HG03159 (cell line): ENCODE results near the gene DNAJC5G.
"Not testable (repeated sequence)": the region's sequence is repeated elsewhere in the genome, so short reads cannot be mapped to it uniquely, and the experiment has no call there.

Source experiments
- ATAC-seq: cut with Tn5 transposase; IDR thresholded peaks from one replicate; pipeline ENCODE4 v1.9.1; 2021; ENCODE audit warnings: mild to moderate bottlenecking, moderate library complexity; ENCODE audit not compliant: unreplicated experiment

Gene DNAJC5G

DNA sequence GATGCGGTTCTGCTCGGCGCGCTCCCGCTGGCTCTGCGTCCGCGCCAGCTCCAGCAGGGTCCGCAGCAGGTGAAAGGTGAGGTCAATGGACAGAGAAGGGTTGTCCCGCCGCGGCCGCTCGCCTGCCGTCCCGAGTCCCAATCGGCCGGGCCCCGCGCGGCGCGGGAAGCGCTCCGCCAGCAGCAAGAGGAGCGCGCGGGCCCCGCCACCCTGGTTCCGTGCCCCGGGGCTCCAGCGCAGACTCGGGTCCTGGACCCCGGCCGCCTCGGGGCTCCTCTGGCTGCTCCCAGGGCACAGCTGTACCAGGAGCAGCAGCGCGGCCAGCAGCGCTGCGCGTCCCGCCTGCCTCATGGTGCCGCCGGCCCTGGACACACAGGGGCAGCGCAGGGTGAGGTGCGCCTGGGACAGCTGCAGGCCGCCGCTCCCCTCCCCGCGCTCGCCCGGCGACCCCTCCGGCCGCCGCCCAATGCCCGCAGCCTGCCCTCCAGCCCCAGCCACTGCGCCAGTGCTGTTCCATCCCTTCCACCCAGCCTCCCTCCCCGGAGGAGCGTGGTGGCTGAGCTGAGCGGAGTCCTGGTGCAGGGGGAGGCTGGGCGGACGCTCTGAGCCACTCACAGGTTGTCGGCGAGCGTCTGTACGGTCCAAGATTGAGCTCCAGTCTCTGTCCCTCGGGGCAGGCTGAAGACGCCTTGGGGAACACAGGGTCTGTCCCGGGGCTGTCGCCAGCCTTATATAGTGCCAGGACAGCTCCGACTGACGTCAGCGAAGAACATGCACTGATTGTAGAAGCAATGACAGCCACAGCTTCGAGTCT lies 32.5 kb downstream of the DNAJC5G start:
- ATAC-seq = no peak

DNA sequence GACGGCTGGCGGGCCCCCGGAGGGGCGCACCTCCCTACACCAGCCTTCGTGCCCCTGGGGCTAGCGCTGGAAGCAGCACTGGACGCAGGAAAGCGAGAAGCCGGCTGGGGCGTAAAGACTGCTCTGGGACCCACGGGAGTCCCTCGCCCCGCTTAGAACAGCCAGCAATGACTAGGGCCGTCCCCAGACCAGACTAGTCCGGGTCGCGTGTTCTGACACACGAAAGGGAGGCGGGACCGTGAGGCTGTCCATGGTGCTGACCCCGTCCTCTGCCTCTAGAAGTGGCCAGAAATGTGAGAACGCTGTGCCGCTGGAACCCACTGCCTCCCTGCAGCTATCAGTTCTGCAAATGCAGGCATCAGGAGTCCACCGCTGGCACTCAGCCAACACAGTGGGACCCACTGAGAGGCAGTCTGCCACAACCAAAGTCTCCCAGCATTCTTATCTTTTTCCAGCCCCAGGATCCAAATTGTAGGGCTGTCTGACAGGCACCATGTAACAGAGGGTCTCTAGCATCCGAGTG lies 33.2 kb downstream of the DNAJC5G start, which contains the start of gene UCN:
Gene UCN (minus strand): TSS at position 87 of the 523 bp plus-strand sequence. CDS start 550 bp downstream, outside the sequence.
- no peak for ATAC-seq

DNA sequence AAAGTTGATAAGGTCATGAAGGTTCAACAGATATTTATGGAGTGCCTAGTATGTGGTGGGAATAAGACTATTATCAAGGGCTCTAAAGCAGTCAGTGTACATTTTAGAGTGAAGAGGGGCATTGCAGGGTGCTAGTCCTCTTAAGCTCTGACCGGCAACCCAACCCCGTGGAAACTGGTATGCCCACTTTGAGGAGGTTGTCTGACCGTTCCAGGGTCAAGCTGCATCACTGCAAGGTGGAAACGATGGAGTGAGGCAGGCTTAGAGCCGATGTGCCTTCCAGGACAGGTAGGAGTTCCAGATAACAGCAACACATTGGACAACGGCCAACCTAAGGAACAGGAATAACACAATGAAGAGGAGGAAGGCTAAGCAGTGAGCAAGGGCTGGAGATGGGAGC lies 34.4 kb downstream of the DNAJC5G start:
- no peak for ATAC-seq

DNA sequence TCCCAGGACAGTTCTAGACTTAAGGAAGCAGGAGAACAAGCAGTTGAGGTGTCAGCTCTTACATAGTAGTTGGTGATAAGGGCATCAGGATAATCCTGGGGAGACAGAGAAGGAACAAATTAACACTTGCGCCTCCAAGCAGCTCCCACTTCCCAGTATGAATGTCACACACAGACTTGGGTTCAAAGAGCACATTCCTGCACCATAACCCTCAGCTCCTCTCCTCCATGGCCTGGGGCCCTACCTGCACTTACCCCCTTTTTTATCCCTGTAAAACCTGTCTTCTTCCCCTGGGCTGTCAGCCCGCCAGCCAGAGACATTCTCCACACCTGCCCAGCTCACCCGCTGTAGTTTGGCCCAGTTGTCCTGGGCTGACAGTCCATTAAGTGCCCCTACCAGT lies 36.9 kb downstream of the DNAJC5G start:
- no peak for ATAC-seq

DNA sequence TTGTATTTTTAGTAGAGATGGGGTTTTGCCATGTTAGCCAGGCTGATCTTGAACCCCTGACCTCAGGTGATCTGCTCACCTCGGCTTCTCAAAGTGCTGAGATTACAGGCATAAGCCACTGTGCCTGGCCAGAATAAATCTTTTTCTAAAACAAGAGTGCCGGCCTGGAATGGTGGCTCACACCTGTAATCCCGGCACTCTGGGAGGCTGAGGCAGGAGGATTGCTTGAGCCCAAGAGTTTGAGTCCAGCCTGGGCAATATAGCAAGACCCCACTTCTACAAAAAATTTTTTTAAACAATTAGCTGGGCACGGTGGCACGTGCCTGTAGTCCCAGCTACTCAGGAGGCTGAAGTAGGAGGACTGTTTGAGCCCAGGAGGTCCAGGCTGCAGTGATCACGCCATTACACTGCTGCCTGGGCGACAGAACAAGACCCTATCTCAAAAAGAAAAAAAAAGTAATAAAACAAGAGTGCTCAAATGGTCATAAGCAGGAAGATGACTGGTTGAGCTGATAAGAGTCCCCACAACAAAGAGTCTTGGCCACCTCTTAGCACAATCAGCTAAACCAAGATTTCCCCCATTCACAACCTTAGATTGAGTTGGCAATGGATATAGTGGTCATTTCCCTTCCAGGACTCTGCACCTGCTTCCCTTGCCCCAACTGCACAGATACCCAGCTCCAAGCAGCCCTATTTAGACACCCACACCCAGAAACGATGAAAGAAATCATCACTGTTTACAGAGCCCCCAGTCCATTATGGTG lies 38.8 kb downstream of the DNAJC5G start:
- ATAC-seq = no peak

DNA sequence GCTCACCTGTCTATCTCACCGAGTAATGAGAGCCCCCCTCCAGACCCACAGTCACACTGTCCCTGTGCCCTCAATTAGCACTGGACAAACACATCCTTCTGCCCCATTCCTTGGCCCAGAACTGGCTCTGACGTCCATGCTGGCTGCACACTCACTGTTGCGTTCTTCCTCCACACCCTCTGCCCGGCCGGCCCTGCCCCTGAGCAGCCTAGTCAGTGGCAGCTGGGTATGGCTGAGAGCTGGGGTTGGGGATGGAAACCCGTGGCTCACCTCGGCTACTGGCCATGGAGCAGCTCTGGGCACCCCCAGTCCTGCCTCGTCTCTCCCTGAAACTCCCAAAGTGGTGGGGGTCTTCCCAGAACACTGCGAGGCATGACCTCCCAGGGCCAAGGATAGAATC lies 39.5 kb downstream of the DNAJC5G start:
- ATAC-seq = no peak

DNA sequence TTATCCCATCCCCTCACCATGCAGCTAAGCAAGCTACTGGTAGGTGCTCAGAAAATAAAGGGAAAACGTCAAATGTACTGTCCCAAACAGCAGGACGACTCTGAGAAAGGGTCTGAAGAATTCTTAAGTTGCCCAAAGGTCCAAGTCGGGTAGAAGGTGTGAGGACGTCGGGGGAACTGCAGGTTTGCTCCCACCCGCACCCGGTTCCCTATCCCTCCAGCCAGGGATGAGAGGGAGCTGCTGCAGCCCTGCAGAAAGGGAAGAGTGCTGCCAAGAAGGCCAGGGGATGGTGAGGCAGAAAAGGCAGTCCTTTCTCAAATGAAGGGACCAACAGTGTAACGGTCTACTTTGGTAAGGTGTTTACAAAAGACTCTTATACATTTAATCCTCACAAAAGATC lies 39.9 kb downstream of the DNAJC5G start:
- no peak for ATAC-seq

DNA sequence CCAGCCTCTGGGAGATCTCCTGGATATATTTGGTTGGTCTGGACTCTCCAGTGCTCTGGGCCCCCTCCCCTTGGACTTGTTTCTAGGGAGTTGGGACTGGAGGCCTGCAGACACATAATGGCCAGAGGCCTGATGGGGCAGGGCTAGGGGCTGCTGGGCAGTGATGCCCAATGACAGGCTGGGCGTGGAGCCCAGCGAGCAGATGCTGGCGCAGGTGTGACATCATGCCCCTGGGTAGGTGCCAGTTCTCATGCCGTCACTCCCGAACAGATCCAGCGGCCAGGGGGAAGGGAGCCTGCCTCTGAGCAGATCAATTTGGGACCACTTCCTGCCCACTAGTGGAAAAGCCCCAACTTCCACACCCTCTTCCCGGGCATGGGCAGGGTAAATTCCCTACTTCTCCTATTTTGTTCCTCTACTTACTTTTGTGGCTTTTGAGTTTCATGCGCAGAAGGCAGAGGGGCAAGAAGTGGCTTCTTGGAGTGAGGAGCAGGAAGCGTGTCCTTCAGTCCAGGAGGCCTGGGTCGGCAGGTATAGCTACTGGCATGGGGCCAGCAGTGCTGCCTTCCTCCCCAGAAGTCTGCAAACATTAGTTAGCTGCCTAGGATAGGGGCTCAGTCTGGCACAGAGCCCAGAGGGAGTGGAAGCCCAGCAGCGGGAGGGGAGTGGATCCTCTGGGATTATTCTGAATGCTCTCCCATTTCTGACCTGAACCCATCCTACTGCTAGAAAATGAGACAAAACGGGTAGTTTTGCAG lies 41.6 kb downstream of the DNAJC5G start:
- ATAC-seq = no peak

DNA sequence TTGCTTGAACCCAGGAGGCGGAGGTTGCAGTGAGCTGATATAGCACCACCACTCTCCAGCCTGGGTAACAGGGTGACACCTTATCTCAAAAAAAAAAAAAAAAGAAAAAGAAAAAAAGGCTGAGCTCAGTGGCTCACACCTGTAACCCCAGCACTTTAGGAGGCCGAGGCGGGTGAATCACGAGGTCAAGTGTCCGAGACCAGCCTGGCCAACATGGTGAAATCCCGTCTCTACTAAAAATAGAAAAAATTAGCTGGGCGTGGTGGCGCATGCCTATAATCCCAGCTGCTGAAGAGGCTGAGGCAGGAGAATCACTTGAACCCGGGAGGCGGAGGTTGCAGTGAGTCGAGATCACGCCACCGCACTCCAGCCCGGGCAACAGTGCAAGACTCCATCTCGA lies 44.6 kb downstream of the DNAJC5G start:
- not testable (repeated sequence) for ATAC-seq

DNA sequence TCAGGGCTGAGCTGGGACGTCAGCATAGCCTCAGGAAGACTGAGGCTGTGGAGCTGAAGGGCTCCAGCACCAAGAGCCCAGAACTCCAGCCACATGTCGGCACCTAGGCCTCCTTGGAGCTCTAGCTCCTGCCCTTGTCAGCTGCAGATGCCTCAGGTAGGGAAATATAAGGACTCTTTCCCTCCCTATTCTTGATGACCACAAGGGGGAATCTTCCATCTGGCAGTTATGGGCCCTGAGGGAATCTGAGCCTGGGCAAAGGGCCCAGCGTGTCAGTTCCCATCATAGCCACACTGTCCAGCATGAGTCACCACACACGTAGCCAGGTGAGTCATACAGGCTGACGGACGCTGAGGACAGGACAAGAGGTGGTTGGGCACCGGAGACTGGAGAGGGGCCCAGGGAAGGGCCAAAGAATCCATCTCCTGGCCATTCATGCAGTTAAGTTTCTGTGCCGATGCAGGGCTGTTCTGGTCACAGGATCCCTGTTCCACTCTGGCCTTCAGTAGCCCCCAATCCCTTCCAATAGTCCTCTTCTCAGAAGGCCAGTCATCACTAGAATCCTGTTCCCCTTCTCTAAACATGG lies 45.8 kb downstream of the DNAJC5G start:
- no peak for ATAC-seq

DNA sequence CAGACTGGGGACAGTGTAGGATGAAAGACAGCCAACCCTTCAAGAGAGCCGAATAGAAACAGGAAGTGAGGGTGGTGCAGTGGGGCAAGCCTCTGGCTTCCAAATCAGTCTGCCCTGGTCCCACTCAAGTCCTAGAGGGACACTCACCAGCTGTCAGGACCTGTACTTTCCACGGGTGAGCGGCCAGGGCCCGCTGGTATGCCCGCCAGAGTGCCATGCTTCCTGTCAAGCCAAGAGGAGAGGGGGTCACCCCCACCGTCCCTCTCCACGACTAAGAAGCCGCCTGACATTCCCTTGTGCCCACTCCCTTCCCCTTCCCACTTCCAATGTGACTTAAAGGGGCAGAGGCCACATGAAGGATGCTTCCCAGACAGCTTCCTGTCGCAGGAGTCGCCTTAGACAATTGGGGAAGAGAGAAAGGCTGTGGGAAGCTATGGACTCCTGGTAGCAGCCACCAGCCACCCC lies 47.1 kb downstream of the DNAJC5G start:
- no peak for ATAC-seq

DNA sequence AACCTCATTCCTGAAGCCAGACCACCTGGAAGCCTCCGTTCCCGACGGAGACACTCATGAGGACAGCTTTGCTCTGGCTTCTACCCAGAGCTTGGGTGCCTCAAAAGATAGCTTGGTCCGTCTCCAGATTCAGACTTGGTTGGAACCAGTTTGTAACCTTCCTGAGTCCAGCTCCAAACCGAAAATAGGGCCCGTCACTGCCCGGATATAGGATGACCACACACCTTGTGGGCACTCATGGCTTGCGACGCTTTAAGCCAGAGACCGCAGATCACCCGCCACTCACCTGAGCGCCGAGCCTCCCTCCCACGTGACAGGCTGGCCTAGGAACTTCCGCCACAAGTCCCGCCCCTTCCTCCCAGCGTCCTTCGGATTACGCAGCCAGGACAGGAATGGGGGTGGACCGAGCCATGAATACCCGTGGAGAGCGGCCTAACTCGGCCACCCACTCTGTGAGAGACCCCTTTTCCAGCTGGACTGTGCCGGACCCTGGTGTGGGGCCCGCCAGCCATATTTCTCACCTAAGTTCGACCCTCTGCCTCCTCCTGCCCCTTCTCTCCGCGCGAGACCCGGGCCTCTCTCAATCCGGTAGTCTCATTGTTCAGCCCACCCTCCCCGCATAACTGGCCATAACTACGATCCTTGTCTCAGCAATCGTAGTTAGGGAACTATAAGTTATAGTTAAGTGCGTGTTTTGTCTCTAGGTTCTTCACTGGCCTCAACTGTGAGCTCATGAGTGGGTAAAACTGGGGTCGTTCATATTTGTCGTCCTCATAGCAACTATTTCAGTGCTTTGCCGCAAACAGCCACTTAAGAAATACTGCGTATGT lies 47.7 kb downstream of the DNAJC5G start, which contains the start of gene MPV17:
Gene MPV17 (minus strand): TSS at position 332 of the 830 bp plus-strand sequence. CDS start 580 bp downstream, outside the sequence.
- ATAC-seq = peak; percentile 93

DNA sequence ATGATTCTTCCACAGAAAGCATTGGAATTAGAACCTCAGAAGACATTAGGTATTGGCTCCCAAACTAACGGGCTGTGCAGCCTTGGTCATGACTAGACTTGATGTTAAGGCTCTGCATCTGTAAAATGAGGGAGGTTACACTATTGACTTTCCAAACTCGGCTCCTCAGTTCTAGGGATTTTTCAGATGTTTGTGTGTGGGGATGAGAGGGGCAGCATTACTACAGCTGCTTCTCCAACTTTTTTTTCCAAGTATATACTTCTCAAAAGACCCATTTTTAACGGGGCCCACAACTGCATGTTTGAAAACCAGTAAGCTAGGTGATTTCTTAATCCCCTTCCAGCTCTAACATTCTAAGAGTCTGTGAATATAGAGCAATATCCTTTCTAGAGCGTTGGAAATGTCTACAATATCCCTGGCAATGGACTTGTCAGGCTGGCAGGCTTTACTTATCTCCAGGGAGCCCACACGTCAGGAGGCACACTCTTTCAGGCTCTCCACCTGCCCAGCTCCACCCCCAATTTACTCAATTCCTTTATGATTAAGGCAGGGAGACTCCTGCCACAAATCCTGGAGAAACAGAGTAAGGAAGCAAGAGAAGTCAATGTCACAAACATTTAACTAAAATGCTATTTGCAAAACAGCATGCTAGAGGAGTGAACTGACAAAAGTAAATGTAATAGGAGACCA lies 48.5 kb downstream of the DNAJC5G start:
- no peak for ATAC-seq

DNA sequence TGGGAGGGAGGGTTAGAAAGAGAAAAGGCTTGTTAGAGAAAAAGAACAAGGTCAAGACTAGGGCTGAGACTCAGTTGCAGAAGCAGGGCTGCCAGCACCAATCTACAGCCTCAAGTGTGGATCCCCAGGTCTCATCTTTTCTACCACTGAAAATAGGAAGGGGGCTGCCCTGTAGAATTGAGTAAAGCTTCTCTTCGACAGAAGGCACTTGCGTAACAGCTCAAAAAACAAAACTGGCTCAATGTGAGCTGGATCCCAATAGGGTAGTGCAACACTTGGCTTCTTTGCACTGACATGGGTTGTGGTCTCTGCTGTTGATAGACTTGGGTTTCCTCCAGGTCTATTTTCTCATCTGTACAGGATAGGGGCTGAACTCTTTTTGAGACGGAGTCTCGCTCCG lies 49.5 kb downstream of the DNAJC5G start:
- no peak for ATAC-seq
